HG02981 (cell line): ENCODE data around the gene NXN.
"Not testable (repeated sequence)": the region's sequence is repeated elsewhere in the genome, so short reads cannot be mapped to it uniquely, and the experiment has no call there.

Experiments
- ATAC-seq: cut with Tn5 transposase; IDR thresholded peaks from one replicate; pipeline ENCODE4 v1.9.1; 2021; ENCODE audit warnings: mild to moderate bottlenecking, moderate library complexity; ENCODE audit not compliant: unreplicated experiment

NXN gene

DNA sequence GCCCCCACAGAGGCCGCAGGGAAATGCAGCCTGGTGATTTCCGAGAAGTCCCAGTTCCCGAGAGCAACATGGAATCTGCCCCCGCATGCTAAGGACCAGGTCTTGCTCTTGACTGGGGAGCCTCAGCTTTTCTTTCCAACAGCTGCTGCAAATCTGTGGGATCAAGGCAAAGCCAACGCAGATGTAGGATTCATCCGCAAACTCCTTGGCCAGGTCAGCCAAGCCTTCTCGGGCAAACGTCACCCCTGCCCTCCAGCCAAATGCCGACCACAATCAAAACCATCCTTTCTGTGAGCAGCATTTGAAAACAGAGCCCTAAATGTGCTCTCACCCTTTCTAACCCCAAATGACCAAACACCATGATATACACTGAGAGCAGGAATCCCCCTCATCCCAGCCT, 143.4 kb downstream of the NXN start:
- ATAC-seq, result no peak

DNA sequence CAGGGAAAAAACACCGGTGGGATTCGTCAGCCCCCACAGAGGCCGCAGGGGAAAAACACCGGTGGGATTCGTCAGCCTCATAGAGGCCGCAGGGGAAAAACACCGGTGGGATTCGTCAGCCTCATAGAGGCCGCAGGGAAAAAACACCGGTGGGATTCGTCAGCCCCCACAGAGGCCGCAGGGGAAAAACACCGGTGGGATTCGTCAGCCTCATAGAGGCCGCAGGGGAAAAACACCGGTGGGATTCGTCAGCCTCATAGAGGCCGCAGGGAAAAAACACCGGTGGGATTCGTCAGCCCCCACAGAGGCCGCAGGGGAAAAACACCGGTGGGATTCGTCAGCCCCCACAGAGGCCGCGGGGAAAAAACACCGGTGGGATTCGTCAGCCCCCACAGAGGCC, 143.9 kb downstream of the NXN start:
- not testable (repeated sequence) for ATAC-seq

DNA sequence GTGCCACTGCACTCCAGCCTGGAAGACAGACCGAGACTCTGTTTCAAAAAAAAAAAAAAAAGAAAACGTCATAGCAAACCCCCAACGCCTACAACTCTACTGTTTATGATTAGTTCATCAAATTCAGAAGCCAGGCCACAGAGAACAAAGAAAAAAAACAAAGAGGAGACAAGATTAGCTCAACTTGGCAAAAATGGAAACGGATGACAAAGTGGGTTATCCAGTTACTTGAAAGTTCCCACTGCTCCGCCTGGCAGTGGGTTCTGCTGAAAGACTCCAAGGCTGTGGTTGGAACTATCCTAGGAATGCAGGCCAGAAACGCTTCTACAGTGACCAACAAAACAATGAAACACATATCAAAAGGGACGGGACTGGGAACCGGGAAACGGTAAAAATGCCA, 144.3 kb downstream of the NXN start:
- ATAC-seq, result no peak

DNA sequence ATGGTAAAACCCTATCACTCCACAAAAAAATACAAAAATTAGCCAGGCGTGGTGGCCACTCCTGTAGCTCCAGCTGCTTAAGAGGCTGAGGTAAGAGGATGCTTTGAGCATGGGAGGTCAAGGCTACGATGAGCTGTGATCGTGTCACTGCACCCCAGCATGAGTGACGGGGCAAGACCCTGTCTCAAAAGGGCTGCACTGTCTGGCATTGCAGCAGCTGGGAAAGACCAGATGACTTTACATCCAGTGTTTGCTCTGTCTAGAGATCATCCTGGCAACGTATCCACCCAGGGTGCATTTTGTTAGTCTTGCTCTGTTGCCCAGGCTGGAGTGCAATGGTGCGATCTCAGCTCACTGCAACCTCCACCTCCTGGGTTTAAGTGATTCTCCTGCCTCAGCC, 145.4 kb downstream of the NXN start:
- no peak for ATAC-seq

GRCh38 chr17:830950-831349, 148.6 kb downstream of the NXN start:
- ATAC-seq, result no peak

DNA sequence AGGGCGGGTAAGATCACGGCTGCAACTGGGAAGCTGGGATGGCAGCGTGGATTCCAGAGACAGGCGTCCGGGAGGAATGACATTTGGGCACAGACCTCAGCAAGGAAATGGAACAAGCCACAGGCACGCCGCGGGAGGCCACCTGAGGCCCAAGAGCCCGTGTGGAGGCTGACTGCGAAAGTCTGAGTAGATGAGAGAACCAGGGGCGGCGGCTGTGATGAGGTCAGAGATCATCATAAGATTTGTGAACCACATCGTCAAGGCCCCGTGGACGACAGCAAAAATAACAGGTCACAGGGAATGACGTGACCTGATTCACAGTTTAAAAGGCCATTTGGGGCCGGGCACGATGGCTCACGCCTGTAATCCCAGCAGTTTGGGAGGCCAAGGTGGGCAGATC, 149.2 kb downstream of the NXN start:
- ATAC-seq, result no peak

- ATAC-seq, result not testable (repeated sequence)
Observed at GRCh38 chr17:829614-830013, 150.0 kb downstream of the NXN start.

DNA sequence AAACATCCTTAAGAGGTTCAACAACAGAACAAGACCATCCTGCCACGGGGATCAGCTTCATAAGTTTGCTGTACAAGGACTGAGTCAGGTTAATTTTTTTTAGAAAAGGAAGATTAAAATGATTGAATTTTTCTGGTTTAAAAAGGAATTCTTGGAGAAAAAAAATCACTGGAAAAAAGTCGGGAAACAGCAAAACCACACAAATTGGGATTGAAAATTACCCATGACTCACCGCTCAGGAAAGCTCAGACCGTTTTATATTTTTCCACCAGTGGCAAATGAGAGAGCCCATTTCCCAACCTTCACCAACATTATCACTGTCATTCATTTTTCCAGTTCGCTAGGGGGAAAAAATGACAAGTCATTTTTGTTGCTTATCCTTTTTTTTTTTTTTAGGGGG, 150.8 kb downstream of the NXN start:
- no peak for ATAC-seq

DNA sequence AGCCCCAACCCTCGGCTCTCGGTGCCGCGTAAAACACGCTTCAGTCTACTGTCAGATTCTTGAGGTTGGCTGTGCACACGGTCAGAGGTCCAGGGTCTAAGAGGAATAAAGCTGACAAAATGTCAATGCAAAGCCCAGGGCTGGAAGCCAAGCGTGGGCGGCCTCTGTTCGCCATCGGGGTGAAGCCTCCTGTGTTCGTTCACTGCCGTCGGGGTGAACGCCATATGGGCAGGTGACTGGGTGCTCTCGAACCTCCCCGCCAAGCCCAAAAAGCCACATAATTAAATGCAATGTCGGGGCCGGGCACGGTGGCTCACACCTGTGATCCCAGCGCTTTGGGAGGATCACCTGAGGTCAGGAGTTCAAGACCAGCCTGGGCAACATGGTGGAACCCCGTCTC, 152.8 kb downstream of the NXN start:
- ATAC-seq, result no peak

DNA sequence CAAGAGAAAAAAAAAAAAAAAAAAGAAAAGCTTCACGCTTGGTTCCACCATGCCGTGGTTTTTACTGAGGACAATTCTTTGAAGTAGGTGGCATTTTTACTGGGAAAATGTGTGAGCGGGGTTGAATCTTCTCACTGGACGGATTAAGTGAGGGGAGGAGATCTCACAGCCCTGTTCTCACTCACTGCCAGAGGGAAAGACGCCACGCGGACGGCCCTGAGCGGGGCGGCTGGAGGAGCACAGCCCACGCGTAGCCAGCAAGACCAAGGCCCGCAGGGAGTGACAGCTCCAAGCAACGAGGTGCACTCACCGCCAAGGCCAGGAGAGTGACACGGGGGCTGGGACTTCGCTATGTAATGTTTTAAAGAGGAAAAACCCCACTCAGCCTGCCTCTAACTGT, 154.4 kb downstream of the NXN start:
- no peak for ATAC-seq

GRCh38 chr17:824378-824777, 155.2 kb downstream of the NXN start:
- no peak for ATAC-seq

GRCh38 chr17:823501-823902, 156.1 kb downstream of the NXN start:
- ATAC-seq, result peak; percentile 51

DNA sequence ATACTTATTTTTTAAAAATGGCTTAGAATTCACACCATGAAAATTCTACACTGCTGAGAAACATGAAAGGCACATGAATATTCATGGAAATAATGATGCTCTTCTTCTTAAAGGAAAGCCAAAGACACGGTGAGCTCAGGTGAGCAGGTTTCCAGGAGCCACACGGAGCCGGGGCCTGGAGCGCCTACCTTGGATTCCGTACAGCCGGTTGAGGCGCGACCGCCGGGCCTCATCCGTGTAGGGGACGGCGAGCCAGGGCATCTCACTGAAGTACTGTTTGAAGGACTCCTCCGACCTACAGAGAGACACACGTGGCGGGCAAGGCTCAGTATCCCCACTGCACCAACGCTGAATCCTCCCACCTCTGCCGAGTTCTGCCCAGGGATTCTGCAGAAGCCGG, 160.3 kb downstream of the NXN start:
- no peak for ATAC-seq

DNA sequence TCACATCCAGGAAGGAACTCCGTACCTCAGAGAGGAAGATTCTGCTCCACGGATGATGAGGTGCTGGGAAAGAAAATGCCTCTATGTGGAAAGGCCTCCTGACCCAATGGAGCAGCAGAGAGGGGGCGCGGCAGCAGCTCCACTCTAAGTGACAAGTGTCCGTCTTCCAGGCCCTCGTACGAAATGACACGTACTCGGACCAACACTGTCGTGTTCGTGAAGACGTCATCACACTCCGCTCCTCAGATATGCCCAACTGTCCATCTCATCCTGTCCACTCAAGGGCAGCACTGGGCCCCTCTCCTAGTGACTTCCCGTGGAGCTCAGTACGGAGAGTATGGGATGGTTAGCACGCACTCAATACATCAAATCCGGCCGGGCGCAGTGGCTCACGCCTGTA, 165.2 kb downstream of the NXN start:
- ATAC-seq, result no peak

DNA sequence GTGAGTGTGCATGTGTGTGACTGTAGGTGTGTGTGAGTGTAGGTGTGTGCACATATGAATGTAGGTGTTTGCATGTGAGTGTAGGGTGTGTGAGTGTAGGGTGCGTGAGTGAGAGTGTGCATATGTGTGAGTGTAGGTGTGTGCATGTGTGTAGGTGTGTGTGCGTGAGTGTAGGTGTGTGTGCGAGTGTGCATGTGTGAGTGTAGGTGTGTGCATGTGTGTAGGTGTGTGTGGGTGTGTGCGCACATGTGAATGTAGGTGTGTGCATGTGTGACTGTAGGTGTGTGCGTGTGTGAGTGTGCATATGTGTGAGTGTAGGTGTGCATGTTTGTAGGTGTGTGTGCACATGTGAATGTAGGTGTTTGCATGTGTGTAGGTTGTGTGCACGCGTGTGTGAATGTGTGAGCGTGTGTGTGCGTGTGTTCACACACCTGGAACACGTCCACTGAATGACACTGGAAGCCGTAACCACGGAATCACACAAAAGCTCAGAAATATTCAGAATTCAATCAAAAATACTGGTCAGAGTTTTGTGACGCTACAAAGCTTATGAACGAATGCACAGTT, 166.9 kb downstream of the NXN start:
- no peak for ATAC-seq

GRCh38 chr17:811051-811784, 168.4 kb downstream of the NXN start:
- no peak for ATAC-seq

GRCh38 chr17:807523-808294, 171.9 kb downstream of the NXN start:
- ATAC-seq, result no peak

DNA sequence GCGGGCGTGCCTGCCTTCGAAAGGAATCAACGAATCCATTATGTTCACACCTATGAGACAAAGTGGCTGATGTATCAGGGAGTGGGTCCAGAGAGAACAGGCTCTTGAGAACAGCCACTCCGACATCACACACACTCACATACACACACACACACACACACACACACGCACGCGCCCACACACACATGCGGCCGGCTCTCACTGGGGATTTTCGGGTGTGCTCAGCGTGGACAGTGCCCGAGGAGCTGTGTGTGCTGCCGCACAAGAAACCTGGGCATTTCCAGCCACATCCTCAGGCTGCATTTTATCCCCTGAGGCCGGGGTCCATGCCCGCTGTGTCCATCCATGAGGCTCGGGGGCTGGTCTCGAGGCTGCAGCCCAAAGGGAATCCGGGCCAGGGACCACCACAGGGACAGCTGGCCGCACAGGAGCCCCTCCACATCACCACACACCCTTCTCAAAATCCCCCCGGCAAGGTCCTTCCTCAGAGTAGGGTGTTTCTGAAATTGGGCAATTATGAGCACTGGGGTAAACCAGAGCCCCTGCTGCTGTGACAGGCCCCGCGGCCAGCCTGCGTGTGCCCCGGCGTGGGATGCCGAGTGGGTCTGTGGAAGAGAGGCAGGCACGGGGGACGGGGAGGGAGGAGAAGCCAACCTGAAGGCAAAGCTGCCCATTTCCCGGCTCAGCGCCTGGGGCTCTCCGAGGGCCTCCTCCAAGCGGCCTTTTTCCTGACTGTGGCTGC, 172.6 kb downstream of the NXN start:
- no peak for ATAC-seq

DNA sequence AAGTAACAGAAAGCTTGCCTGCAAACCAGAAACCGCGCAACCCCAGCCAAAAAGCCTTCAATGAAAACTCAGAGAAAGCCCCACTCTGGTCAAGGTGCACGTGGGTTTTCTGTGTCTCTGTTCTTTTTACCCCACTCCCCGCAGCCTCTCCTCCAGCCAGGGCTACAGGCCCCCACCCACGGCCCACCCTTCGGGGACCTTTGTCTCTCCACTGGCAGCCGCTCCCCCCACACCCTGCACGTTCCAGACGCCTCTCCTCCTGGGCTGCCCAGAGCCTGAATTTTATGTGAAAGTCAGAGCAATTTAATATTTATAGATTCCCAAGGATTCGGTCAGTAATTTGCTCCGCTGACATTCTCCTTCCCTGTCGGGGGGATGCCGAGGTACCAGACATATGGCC, 173.2 kb downstream of the NXN start:
- ATAC-seq, result no peak

DNA sequence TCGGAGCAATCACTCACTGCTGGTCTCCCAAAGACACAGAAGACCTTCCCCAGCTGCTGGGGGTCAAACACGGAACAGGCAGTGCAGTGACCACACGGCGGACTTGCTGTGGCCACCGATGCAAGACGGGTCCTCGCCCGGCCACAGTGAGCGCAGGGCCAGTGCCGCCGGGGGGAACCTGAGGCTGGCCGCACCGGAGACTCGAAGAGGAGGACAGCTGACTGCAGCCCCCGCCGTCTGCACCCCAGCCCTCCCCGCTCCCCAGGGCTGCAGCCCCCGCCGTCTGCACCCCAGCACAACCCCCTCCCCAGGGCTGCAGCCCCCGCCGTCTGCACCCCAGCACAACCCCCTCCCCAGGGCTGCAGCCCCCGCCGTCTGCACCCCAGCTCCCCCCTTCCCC, 173.7 kb downstream of the NXN start:
- ATAC-seq, result not testable (repeated sequence)
